HFFc6 (cell line): Measurements from ENCODE around the gene UPK1A. TPM values are rescaled to one million over a fixed set of nuclear protein-coding genes. Genes with fewer than 3 reads are reported as not detected.

Experiments used
- DNase-seq: peaks from one replicate; pipeline ENCODE4 v3.0.0-alpha.2; 2018
- H3K27ac Mint-ChIP-seq: 2 replicates; pipeline ENCODE4 v1.8.0; 2020; ENCODE audit warnings: mild to moderate bottlenecking, mixed read lengths
- H3K27me3 Mint-ChIP-seq: 2 replicates; pipeline ENCODE4 v1.8.0; 2021; ENCODE audit warnings: mild to moderate bottlenecking, moderate library complexity, mixed read lengths; ENCODE audit not compliant: insufficient read depth
- H3K36me3 Mint-ChIP-seq: 2 replicates; pipeline ENCODE4 v1.8.0; 2021; ENCODE audit warnings: low read depth, mixed read lengths
- H3K4me1 Mint-ChIP-seq: 2 replicates; pipeline ENCODE4 v1.8.0; 2020; ENCODE audit warnings: low read depth, mixed read lengths
- H3K4me3 Mint-ChIP-seq: 2 replicates; pipeline ENCODE4 v1.8.0; 2020; ENCODE audit warnings: mild to moderate bottlenecking, moderate library complexity, mixed read lengths
- H3K9me3 Mint-ChIP-seq: 2 replicates; pipeline ENCODE4 v1.8.0; 2020; ENCODE audit warnings: mild to moderate bottlenecking, mixed read lengths
- total RNA-seq, 6 experiments: library from RNA; stranded (reverse); fragmentation: NEBNext Ultra II Directional; extraction: Animal tissue kit (Norgen Biotek cat#: 25700); gene quantifications; 2 replicates in 1 of 6; 3 replicates in 5 of 6; pipeline ENCODE4 v1.2.3, GENCODE V29; 2021
- TF ChIP-seq, protein P1 (sequence below): fragments of 200-600 bp; sonication (generic); IDR thresholded peaks from 2 replicates; pipeline ENCODE4 v1.5.0; 2021; ENCODE audit warnings: antibody characterized with exemption, mild to moderate bottlenecking

Gene UPK1A
- total RNA-seq, 6 experiments from 2014 or later: 0.18 TPM; not detected in 5

DNA sequence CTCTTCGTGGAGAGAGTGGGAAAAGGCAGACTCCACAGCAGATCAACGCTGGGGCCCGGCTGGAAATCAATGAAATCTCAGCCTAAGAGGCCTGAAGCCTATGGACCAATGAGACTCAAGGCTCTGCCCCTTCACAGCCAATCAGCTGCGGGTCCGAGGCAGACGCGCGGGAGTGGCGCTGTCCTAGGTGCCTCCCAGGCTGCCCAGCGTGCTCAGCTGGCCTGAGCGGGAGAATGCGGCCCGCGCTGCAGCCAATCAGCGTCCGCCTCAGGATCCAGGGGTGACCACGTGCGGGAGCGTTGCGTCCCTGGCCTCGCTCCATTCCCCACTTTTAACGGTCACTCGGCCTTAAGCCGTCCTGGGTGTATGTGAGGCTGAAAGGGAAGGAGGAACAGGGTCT, 37.9 kb downstream of the UPK1A start, which contains the start of gene ZBTB32:
Gene ZBTB32, plus strand, starts transcription at position 341 of the 400 bp plus-strand sequence. CDS start 10,069 bp downstream, outside the sequence.
- H3K9me3 Mint-ChIP-seq: no peaks in the 10 kb centered on the region
- DNase-seq: peak; percentile 26

DNA sequence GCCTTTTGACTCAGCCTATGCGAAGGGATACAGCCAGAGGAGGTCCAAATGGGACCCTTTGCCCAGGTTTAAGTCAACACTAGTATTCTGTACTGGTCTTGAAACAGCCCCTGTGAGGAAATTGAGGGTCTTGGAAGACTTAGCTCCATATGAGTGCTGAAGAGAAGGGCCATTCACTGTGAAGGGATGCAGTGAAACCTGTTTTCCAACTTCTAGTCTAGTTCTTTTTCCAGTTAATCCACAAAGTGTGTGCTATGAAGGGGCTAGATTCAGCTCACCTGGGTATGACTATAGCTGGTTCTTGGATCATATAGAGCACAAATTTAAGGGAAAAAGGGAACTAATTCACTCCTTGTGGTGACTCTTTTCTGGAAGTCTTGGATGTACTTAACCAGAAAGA, 42.1 kb downstream of the UPK1A start:
- TF ChIP-seq, protein P1, sequence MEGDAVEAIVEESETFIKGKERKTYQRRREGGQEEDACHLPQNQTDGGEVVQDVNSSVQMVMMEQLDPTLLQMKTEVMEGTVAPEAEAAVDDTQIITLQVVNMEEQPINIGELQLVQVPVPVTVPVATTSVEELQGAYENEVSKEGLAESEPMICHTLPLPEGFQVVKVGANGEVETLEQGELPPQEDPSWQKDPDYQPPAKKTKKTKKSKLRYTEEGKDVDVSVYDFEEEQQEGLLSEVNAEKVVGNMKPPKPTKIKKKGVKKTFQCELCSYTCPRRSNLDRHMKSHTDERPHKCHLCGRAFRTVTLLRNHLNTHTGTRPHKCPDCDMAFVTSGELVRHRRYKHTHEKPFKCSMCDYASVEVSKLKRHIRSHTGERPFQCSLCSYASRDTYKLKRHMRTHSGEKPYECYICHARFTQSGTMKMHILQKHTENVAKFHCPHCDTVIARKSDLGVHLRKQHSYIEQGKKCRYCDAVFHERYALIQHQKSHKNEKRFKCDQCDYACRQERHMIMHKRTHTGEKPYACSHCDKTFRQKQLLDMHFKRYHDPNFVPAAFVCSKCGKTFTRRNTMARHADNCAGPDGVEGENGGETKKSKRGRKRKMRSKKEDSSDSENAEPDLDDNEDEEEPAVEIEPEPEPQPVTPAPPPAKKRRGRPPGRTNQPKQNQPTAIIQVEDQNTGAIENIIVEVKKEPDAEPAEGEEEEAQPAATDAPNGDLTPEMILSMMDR: no peak
- Mint-ChIP-seq H3K9me3 (no peaks in the 10 kb centered on the region), H3K27ac (no peak overlapping the region), H3K27me3 (peaks cover 5% of the 10 kb centered on the region; the same call in 1 of the 2 replicates), H3K4me1 (no peaks in the 10 kb centered on the region), H3K36me3 (no peaks in the 10 kb centered on the region), H3K4me3 (no peak overlapping the region)
- no peak for DNase-seq

More for the DNA sequence above, 37.9 kb downstream of the UPK1A start, which contains the start of gene ZBTB32:
- Mint-ChIP-seq H3K4me1 (peaks cover 6% of the 10 kb centered on the region), H3K4me3 (no peak within 1 kb of the TSS), H3K27me3 (peaks cover 2% of the 10 kb centered on the region), H3K36me3 (no peaks in the 10 kb centered on the region), H3K27ac (no peak within 1 kb of the TSS)
- TF ChIP-seq, protein P1: no peak

DNA sequence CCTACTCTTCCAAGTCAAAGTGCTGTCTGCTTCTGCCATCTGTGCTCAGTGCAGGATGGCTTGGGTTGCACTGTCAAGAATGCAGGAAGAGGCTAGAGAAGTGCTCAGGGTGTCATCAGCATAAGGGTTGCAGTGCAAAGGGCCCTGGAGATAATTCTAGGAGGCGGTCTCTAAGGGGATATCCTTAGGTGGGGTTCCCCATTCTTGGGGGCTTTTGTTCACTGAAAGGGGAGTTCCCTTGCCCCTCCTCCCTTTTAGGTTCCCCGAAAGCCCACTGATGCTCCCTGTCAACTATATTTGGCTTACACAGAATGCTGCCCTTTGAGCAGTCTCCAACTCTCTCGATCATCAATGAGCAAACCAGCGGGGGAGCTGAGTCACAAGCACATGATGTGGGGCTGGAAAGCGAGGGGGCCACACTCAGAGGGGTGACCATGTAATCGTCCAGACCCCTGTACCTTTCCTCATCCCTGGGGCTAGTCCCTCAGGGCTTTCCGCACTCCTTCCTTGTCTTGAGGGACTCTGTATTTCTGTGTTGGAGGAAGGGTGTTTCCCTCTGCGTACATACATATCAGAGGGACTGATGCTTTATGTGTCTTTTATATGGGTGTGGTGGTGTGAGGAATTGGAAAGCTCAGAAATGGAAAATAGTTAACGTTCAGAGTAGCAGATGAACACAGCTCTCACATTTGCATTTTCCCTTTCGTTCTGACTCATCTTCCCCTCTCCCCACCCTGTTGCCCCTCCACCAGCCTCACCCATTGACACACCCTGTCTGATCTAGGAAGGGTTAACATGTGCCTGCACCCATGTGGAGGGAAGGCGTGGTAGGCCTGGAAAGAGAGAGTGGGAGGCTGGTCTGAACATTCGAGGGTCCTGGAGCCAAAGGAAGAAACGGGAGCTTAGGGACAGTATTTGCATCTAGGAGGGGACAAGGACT, 44.7 kb downstream of the UPK1A start:
- TF ChIP-seq, protein P1: no peak
- no peak overlapping the region for H3K27ac Mint-ChIP-seq
- peaks cover 5% of the 10 kb centered on the region; the same call in 1 of the 2 replicates for H3K27me3 Mint-ChIP-seq

DNA sequence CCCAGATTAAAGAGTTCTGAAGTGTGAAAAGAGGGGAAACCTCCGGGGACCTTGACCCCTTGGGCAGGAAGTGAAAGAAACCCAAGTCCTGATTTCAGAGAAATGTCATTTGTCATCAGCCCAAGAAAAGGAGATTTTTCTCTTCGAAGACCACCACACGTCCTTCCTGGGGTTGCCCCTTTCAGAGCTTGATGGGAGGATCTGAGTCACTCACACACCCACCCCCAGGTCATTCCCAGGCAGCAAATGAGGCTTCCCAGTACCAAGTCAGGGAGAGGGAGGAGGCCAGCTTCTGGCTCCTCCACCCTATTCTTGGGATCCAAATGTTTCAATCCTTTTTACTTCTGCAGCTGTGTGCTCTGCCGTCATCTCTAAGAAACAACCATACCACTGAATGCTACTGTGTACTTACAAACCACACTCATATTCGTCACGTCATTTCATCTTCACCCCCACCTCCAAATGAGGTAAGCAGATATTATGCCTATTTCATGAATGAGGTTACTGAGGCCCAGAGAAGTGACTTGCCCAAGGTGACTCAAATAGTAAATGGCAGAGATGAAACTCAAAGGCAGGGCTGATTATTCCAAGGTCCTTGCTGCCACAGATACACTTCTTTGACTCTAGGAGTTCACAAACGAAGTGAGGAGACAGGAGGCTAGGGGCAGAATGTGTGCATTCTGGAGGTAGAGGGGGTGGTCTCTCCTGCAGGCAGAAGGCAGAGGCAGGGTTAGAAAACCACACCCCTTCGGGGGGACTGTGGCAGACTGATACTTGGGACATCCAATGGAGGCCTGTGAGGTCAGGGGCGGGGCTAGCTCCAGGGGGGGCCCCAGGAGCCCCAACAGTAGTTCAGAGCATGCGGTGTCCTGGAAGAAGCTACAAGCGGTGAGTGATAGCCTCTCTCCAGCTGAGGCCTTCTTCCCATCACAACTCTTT, 46.5 kb downstream of the UPK1A start:
- no peak for DNase-seq
- Mint-ChIP-seq H3K4me1 (peaks cover 13% of the 10 kb centered on the region), H3K4me3 (no peak overlapping the region), H3K36me3 (no peaks in the 10 kb centered on the region), H3K27me3 (peaks cover 6% of the 10 kb centered on the region; the same call in 1 of the 2 replicates), H3K27ac (no peak overlapping the region), H3K9me3 (no peaks in the 10 kb centered on the region)
- TF ChIP-seq, protein P1: no peak

More for the DNA sequence above, 44.7 kb downstream of the UPK1A start:
- H3K4me1 Mint-ChIP-seq: peaks cover 5% of the 10 kb centered on the region
- no peaks in the 10 kb centered on the region for H3K9me3 Mint-ChIP-seq
- DNase-seq: no peak
- H3K36me3 Mint-ChIP-seq: no peaks in the 10 kb centered on the region
- no peak overlapping the region for H3K4me3 Mint-ChIP-seq

DNA sequence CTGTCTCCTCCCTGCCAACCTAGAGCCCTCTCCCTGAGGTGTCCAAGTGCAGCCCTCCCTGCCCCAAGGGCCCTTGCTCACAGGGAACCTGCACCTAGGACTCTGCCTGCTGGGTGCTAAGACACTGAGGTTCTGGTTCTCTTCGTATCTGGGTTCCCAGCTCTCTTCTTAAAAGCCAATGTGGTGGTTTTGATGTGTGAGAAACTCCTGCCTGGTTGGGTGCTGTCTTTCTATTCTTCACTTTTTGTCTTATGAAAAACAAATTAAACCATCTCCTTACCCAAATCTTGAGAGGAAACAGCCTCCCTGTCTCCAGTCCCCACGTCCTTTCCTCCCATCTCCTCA, 47.2 kb downstream of the UPK1A start:
- no peaks in the 10 kb centered on the region for H3K36me3 Mint-ChIP-seq
- H3K4me3 Mint-ChIP-seq: no peak overlapping the region
- no peak for DNase-seq
- H3K27me3 Mint-ChIP-seq: peaks cover 6% of the 10 kb centered on the region; the same call in 1 of the 2 replicates
- TF ChIP-seq, protein P1: no peak
- peaks cover 13% of the 10 kb centered on the region for H3K4me1 Mint-ChIP-seq
- no peak overlapping the region for H3K27ac Mint-ChIP-seq
- no peaks in the 10 kb centered on the region for H3K9me3 Mint-ChIP-seq
